IgD-negative memory B cell (primary cell): ENCODE data around the gene PPP1R1A. TPM values are rescaled to one million over a fixed set of nuclear protein-coding genes. Genes with fewer than 3 reads are reported as not detected.

ENCODE experiments used
- H3K27ac Mint-ChIP-seq, 3 donors: one replicate each; pipeline ENCODE4 v1.8.0; 2020 to 2022; ENCODE audit warnings: mild to moderate bottlenecking in 3 of 3, mixed read lengths in 3 of 3, moderate library complexity in 1 of 3
- H3K27me3 Mint-ChIP-seq: one replicate; pipeline ENCODE4 v1.8.0; 2021; ENCODE audit warnings: mixed read lengths
- H3K36me3 Mint-ChIP-seq: one replicate; pipeline ENCODE4 v1.8.0; 2020; ENCODE audit warnings: mild to moderate bottlenecking, mixed read lengths
- H3K4me1 Mint-ChIP-seq, 3 donors: one replicate each; pipeline ENCODE4 v1.8.0; 2020 to 2022; ENCODE audit warnings: mixed read lengths in 3 of 3, mild to moderate bottlenecking in 1 of 3
- H3K4me3 Mint-ChIP-seq, 4 donors: one replicate each; pipeline ENCODE4 v1.8.0; 2020 to 2022; ENCODE audit warnings: mild to moderate bottlenecking in 4 of 4, mixed read lengths in 4 of 4, moderate library complexity in 3 of 4
- H3K9me3 Mint-ChIP-seq, 3 donors: one replicate each; pipeline ENCODE4 v1.8.0; 2020 to 2021; ENCODE audit warnings: mixed read lengths in 3 of 3, mild to moderate bottlenecking in 1 of 3
- polyA plus RNA-seq: library from polyadenylated mRNA; unstranded; fragments of 300-500 nt; fragmentation: Illumina TruSeq; gene quantifications from one replicate; pipeline ENCODE4 v1.2.3, GENCODE V29; 2021

PPP1R1A gene
- polyA plus RNA-seq, 1 donor from 2014 or later: not detected

GRCh38 chr12:54546511-54546910 lies 41.9 kb downstream of the PPP1R1A start:
- peaks cover 7 to 15% (median 9%) of the 10 kb centered on the region in 3 donors for H3K4me1 Mint-ChIP-seq
- H3K36me3 Mint-ChIP-seq: peaks cover 3% of the 10 kb centered on the region
- peaks cover 11% of the 10 kb centered on the region for H3K27me3 Mint-ChIP-seq
- H3K9me3 Mint-ChIP-seq: no peaks in the 10 kb centered on the region
- no peak overlapping the region for H3K4me3 Mint-ChIP-seq
- no peak overlapping the region for H3K27ac Mint-ChIP-seq

DNA sequence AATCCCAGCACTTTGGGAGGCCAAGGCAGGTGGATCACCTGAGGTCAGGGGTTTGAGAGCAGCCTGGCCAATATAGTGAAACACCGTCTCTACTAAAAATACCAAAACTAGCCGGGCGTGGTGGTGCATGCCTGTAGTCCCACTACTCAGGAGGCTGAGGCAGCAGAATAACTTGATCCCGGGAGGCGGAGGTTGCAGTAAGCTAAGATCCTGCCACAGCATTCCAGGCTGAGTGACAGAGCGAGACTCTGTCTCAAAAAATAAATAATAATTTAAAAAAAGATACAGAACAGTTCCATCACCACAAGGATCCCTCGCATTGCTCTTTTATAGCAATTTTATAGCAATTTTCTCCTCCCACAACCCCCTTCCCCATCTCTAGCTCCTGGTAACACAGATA lies 43.7 kb downstream of the PPP1R1A start:
- Mint-ChIP-seq H3K36me3 (no peaks in the 10 kb centered on the region), H3K4me1 (peaks cover 0 to 7% (median 2%) of the 10 kb centered on the region in 3 donors), H3K27ac (no peak overlapping the region), H3K9me3 (no peaks in the 10 kb centered on the region), H3K4me3 (no peak overlapping the region), H3K27me3 (peaks cover 4% of the 10 kb centered on the region)

DNA sequence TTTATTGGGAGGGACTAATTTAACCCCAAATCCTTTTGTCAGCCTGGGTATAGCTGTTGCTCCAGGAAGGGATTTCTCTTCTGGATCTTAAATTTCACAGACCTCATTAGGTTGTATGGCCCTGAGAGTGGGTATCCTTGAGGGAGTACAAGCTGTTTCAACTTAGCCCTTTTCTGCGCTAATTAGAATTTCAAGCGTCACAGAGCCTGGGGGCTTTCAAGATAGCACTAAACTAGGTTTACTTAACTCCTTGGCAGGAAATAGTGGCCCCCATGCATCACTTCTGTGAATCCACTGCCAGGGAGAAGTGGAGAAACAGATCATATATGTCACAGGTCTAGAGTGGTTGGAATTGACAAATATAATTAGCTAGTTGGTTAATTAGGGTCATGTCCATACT lies 44.9 kb downstream of the PPP1R1A start:
- no peaks in the 10 kb centered on the region for H3K9me3 Mint-ChIP-seq
- H3K36me3 Mint-ChIP-seq: no peaks in the 10 kb centered on the region
- no peak overlapping the region for H3K4me3 Mint-ChIP-seq
- no peaks in the 10 kb centered on the region for H3K27me3 Mint-ChIP-seq
- H3K4me1 Mint-ChIP-seq: no peaks in the 10 kb centered on the region
- peak overlapping the region in 2 of 3 donors; percentile 51 to 73 for H3K27ac Mint-ChIP-seq

DNA sequence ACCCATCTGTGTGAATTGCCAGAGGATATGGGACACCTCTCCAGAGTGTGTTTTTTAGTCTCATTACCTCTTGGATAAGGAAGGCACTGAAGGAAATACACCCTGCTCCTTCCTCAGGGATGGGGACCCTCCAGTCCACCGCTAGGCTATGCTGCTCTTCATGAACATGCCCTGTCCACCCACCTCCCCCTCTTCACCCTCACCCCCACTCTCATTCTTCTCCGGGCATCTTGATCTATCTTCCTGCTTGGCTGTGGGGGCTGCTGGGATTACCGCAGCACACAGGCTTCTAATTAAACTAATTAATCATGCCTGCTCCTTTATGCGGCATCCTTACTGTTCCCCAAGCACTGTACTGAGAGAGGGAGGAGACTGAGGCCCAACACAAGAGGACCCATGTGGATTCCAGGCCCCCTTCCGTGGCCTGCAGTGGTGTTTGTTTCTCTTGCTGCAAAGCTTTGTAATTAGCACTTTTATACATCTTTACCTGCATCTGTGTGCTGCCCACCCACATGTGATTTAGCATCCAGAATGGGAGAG lies 46.6 kb downstream of the PPP1R1A start:
- Mint-ChIP-seq H3K27me3 (no peaks in the 10 kb centered on the region), H3K4me1 (peaks cover 0 to under 1% (median 0%) of the 10 kb centered on the region in 3 donors), H3K4me3 (no peak overlapping the region), H3K27ac (no peak overlapping the region), H3K36me3 (no peaks in the 10 kb centered on the region), H3K9me3 (no peaks in the 10 kb centered on the region)

GRCh38 chr12:54538136-54538700 lies 50.2 kb downstream of the PPP1R1A start:
- no peaks in the 10 kb centered on the region for H3K27me3 Mint-ChIP-seq
- no peaks in the 10 kb centered on the region for H3K36me3 Mint-ChIP-seq

DNA sequence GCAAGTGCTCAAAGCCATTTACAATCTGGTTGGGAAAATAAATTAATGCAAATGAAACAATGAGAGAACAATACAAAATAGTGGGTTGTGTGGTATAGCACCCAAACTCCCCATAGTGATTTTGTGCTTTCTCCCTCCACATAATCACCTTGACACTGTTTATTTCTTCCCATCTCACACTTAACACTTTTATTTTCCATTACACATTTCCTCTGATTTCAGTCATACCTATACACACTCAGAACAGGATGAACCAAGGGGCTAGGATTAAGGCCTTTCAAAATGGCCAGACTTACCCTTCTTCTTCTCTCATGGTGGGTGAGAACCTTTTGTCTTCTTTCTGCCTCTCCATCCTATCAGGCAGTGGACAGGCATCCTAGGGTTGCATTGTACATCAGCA lies 53.0 kb downstream of the PPP1R1A start:
- H3K4me1 Mint-ChIP-seq: peaks cover 0 to 3% (median 0%) of the 10 kb centered on the region in 3 donors
- H3K27me3 Mint-ChIP-seq: no peaks in the 10 kb centered on the region
- H3K4me3 Mint-ChIP-seq: no peak overlapping the region
- peak overlapping the region in 1 of 3 donors; percentile 21 for H3K27ac Mint-ChIP-seq
- peaks cover 1% of the 10 kb centered on the region for H3K36me3 Mint-ChIP-seq
- no peaks in the 10 kb centered on the region for H3K9me3 Mint-ChIP-seq

More at GRCh38 chr12:54538136-54538700, 50.2 kb downstream of the PPP1R1A start:
- Mint-ChIP-seq H3K9me3 (no peaks in the 10 kb centered on the region), H3K27ac (no peak overlapping the region), H3K4me1 (peaks cover 0 to 1% (median 0%) of the 10 kb centered on the region in 3 donors), H3K4me3 (no peak overlapping the region)

DNA sequence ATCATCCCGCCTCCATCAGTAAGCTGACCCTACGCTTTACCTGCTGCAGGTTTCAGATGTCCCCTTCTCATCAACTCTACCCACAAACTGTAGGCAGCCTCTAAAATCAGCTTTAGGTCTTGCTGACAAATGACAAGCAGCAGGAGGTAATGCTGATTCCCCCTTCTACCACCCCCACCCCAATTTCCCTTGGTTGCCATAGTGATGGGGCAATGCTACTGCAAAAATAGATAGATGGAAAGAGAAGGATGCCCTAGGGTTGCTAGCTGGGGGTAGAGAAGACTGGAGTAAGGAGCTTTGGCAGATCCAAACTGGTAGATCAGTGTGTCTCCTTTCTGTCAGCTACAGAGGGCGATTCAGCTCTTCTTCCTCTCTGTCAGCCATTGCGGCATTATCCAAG lies 58.9 kb downstream of the PPP1R1A start:
- Mint-ChIP-seq H3K27ac (peak overlapping the region in 1 of 3 donors; percentile 57), H3K27me3 (no peaks in the 10 kb centered on the region), H3K9me3 (no peaks in the 10 kb centered on the region), H3K36me3 (peaks cover 3% of the 10 kb centered on the region), H3K4me1 (peaks cover 0 to 3% (median 0%) of the 10 kb centered on the region in 3 donors), H3K4me3 (peak overlapping the region in 1 of 4 donors; percentile 48)

Other genes starting within 250 kb of the PPP1R1A start
- gene GPR84, start 224.2 kb downstream of the PPP1R1A start, polyA plus RNA-seq: not detected
- gene ZNF385A, start 203.9 kb downstream of the PPP1R1A start, polyA plus RNA-seq: 4.2 TPM
- 1.6 TPM for gene ITGA5, start 169.4 kb downstream of the PPP1R1A start, polyA plus RNA-seq
- gene GTSF1, start 115.1 kb downstream of the PPP1R1A start, polyA plus RNA-seq: 17.5 TPM
- gene NCKAP1L, start 90.9 kb downstream of the PPP1R1A start, polyA plus RNA-seq: 105 TPM
- 0.06 TPM for gene PDE1B, start 39.1 kb downstream of the PPP1R1A start, polyA plus RNA-seq
- not detected for gene LACRT, start 46.2 kb upstream of the PPP1R1A start, polyA plus RNA-seq
- gene DCD, start 59.7 kb upstream of the PPP1R1A start, polyA plus RNA-seq: not detected